MM.1S (cell line): ENCODE measurements around the gene TOGARAM2.

ENCODE experiments used
- DNase-seq: peaks from one replicate; pipeline ENCODE4 v3.0.0-alpha.2; 2015
- H2AFZ ChIP-seq: fragments of 300-600 bp; sonication (generic); 2 replicates; pipeline ENCODE4 v1.6.0; 2016; ENCODE audit warnings: antibody characterized with exemption, low read length
- H3F3A ChIP-seq: fragments of 300-600 bp; sonication (generic); 2 replicates; pipeline ENCODE4 v1.6.1; 2016; ENCODE audit warnings: mild to moderate bottlenecking, antibody characterized with exemption, low read length, moderate library complexity, mixed read lengths; ENCODE audit not compliant: insufficient read depth
- H3K27ac ChIP-seq: fragments of 300-600 bp; sonication (generic); 2 replicates; pipeline ENCODE4 v1.5.1; 2016; ENCODE audit warnings: mild to moderate bottlenecking, low read length
- H3K27me3 ChIP-seq: fragments of 300-600 bp; sonication (generic); replicated peaks from 2 replicates; pipeline ENCODE4 v1.6.0; 2016; ENCODE audit warnings: low read length; ENCODE audit not compliant: insufficient read depth
- H3K36me3 ChIP-seq: fragments of 300-600 bp; sonication (generic); replicated peaks from 2 replicates; pipeline ENCODE4 v1.6.1; 2016; ENCODE audit warnings: mild to moderate bottlenecking, low read length, mixed read lengths; ENCODE audit not compliant: insufficient read depth
- H3K4me1 ChIP-seq: fragments of 300-600 bp; sonication (generic); 2 replicates; pipeline ENCODE4 v1.6.1; 2016; ENCODE audit warnings: low read length, mixed read lengths
- H3K4me2 ChIP-seq: fragments of 300-600 bp; sonication (generic); 2 replicates; pipeline ENCODE4 v1.6.0; 2016; ENCODE audit warnings: low read depth, low read length
- H3K4me3 ChIP-seq: fragments of 300-600 bp; sonication (generic); 2 replicates; pipeline ENCODE4 v1.5.1; 2016; ENCODE audit warnings: low read length, mixed read lengths
- H3K79me2 ChIP-seq: fragments of 300-600 bp; sonication (generic); 2 replicates; pipeline ENCODE4 v1.6.1; 2016; ENCODE audit warnings: mixed run types, low read length, mixed read lengths
- H3K9ac ChIP-seq: fragments of 300-600 bp; sonication (generic); 2 replicates; pipeline ENCODE4 v1.6.1; 2016; ENCODE audit warnings: low read length, mixed read lengths
- H3K9me2 ChIP-seq: fragments of 300-600 bp; sonication (generic); replicated peaks from 2 replicates; pipeline ENCODE4 v1.6.1; 2016; ENCODE audit warnings: mild to moderate bottlenecking, low read length, mixed read lengths; ENCODE audit not compliant: insufficient read depth
- H3K9me3 ChIP-seq: fragments of 300-600 bp; sonication (generic); replicated peaks from 2 replicates; pipeline ENCODE4 v1.6.1; 2016; ENCODE audit warnings: mild to moderate bottlenecking, low read length, mixed read lengths; ENCODE audit not compliant: insufficient read depth
- H4K20me1 ChIP-seq: fragments of 300-600 bp; sonication (generic); 2 replicates; pipeline ENCODE4 v1.6.1; 2016; ENCODE audit warnings: mild to moderate bottlenecking, low read length, moderate library complexity, mixed read lengths; ENCODE audit not compliant: insufficient read depth
- CTCF ChIP-seq: fragments of 300-600 bp; sonication (generic); IDR thresholded peaks from 2 replicates; pipeline ENCODE4 v1.5.1; 2016; ENCODE audit warnings: antibody characterized with exemption, low read length, mixed read lengths
- EZH2 ChIP-seq: fragments of 300-600 bp; sonication (generic); optimal IDR thresholded peaks from 2 replicates; pipeline ENCODE3; 2017; ENCODE audit warnings: low read depth, mild to moderate bottlenecking, antibody characterized with exemption, low read length, mixed read lengths
- EZH2phosphoT487 ChIP-seq: fragments of 300-600 bp; sonication (generic); IDR thresholded peaks from 2 replicates; pipeline ENCODE4 v1.6.1; 2018; ENCODE audit warnings: antibody characterized with exemption, low read length

Gene TOGARAM2

GRCh38 chr2:29096969-29097368 lies 115.9 kb downstream of the TOGARAM2 start:
- H3K36me3 ChIP-seq = no peaks in the 10 kb centered on the region
- no peaks in the 10 kb centered on the region for H3K9me2 ChIP-seq
- TF ChIP-seq CTCF (no peak), EZH2 (no peak), EZH2phosphoT487 (no peak)
- no peak overlapping the region for H2AFZ ChIP-seq
- no peaks in the 10 kb centered on the region for H3K4me1 ChIP-seq
- no peaks in the 10 kb centered on the region for H3F3A ChIP-seq
- no peak overlapping the region for H3K4me2 ChIP-seq
- no peak overlapping the region for H3K9ac ChIP-seq
- no peak overlapping the region for H3K4me3 ChIP-seq
- H3K27me3 ChIP-seq = no peaks in the 10 kb centered on the region
- H3K9me3 ChIP-seq = no peaks in the 10 kb centered on the region
- no peaks in the 10 kb centered on the region for H4K20me1 ChIP-seq
- no peaks in the 10 kb centered on the region for H3K79me2 ChIP-seq
- no peak for DNase-seq
- H3K27ac ChIP-seq = no peak overlapping the region

- Histone ChIP-seq H3K9me2 (no peaks in the 10 kb centered on the region), H3F3A (no peaks in the 10 kb centered on the region), H4K20me1 (no peaks in the 10 kb centered on the region), H3K79me2 (no peaks in the 10 kb centered on the region), H3K9ac (no peak overlapping the region), H3K36me3 (no peaks in the 10 kb centered on the region), H3K4me3 (no peak overlapping the region), H3K4me2 (no peak overlapping the region), H3K27ac (no peak overlapping the region), H3K4me1 (no peaks in the 10 kb centered on the region), H3K27me3 (no peaks in the 10 kb centered on the region), H3K9me3 (no peaks in the 10 kb centered on the region), H2AFZ (no peak overlapping the region)
- TF ChIP-seq EZH2phosphoT487 (no peak), EZH2 (no peak), CTCF (no peak)
- no peak for DNase-seq
Measured at GRCh38 chr2:29097569-29097968, 116.5 kb downstream of the TOGARAM2 start.

- H3F3A ChIP-seq = no peaks in the 10 kb centered on the region
- no peak overlapping the region for H3K9ac ChIP-seq
- no peak overlapping the region for H3K27ac ChIP-seq
- no peaks in the 10 kb centered on the region for H4K20me1 ChIP-seq
- no peaks in the 10 kb centered on the region for H3K9me3 ChIP-seq
- no peaks in the 10 kb centered on the region for H3K79me2 ChIP-seq
- TF ChIP-seq EZH2phosphoT487 = no peak
- TF ChIP-seq EZH2 = no peak
- TF ChIP-seq CTCF = no peak
- no peak for DNase-seq
- H2AFZ ChIP-seq = no peak overlapping the region
- no peak overlapping the region for H3K4me3 ChIP-seq
- no peaks in the 10 kb centered on the region for H3K4me1 ChIP-seq
- H3K4me2 ChIP-seq = no peak overlapping the region
- no peaks in the 10 kb centered on the region for H3K27me3 ChIP-seq
- H3K9me2 ChIP-seq = no peaks in the 10 kb centered on the region
- H3K36me3 ChIP-seq = no peaks in the 10 kb centered on the region
Measured at GRCh38 chr2:29100564-29100963, 119.5 kb downstream of the TOGARAM2 start.
